WTC11 (cell line): ENCODE data around the gene SLC25A26. TPM values are rescaled to one million over a fixed set of nuclear protein-coding genes. Genes with fewer than 3 reads are reported as not detected.

ENCODE experiments used
- ATAC-seq: fragments of 200-7000 bp; cut with Tn5 transposase; 2 replicates; pipeline ENCODE4 v1.10.0; 2021; ENCODE audit warnings: mild to moderate bottlenecking, moderate library complexity
- CTCF ChIA-PET: fragments of 300-600 bp; sonication (Branson Sonifier 250); formaldehyde crosslinking; loops from one replicate; lab custom pipeline; 2021; ENCODE audit warnings: antibody characterized with exemption; lab: Charles Lee
- POLR2A ChIA-PET: fragments of 350-600 bp; sonication (Branson Sonifier 250); formaldehyde crosslinking; loops from one replicate; lab custom pipeline; 2021; ENCODE audit warnings: antibody characterized with exemption; lab: Charles Lee
- DNase-seq: peaks from one replicate; pipeline ENCODE4 v3.0.0; 2021; ENCODE audit warnings: low spot score
- H3K27ac Mint-ChIP-seq: 2 replicates; pipeline ENCODE4 v1.8.0; 2021; ENCODE audit warnings: mixed read lengths
- H3K27me3 Mint-ChIP-seq: 2 replicates; pipeline ENCODE4 v1.8.0; 2021; ENCODE audit warnings: low read depth, mild to moderate bottlenecking, moderate library complexity, mixed read lengths
- H3K36me3 Mint-ChIP-seq: 2 replicates; pipeline ENCODE4 v1.8.0; 2021; ENCODE audit warnings: mixed read lengths
- H3K4me1 Mint-ChIP-seq: 2 replicates; pipeline ENCODE4 v1.8.0; 2022; ENCODE audit warnings: mixed read lengths
- H3K4me3 Mint-ChIP-seq: 2 replicates; pipeline ENCODE4 v1.8.0; 2021; ENCODE audit warnings: mild to moderate bottlenecking, moderate library complexity, mixed read lengths
- H3K9me3 Mint-ChIP-seq: 2 replicates; pipeline ENCODE4 v1.8.0; 2021; ENCODE audit warnings: mixed read lengths
- ARID4B ChIP-seq: sonication (generic); formaldehyde crosslinking; IDR thresholded peaks from 2 replicates; pipeline ENCODE4 v1.8.0; 2023; ENCODE audit warnings: missing genetic modification reagents, mild to moderate bottlenecking, borderline replicate concordance
- ATF6 ChIP-seq: sonication (generic); formaldehyde crosslinking; IDR thresholded peaks from 2 replicates; pipeline ENCODE4 v1.8.1; 2023; ENCODE audit warnings: mild to moderate bottlenecking, missing genetic modification reagents
- CDX4 ChIP-seq: fragments of 250-450 bp; sonication (Bioruptor Pico); IDR thresholded peaks from 2 replicates; pipeline ENCODE4 v1.9.0; 2021; ENCODE audit warnings: moderate library complexity, mild to moderate bottlenecking, inconsistent platforms, borderline replicate concordance
- E2F1 ChIP-seq: sonication (generic); formaldehyde crosslinking; IDR thresholded peaks from 2 replicates; pipeline ENCODE4 v1.8.0; 2022; ENCODE audit warnings: mild to moderate bottlenecking, missing genetic modification reagents
- ERG ChIP-seq: fragments of 250-450 bp; sonication (Bioruptor Pico); IDR thresholded peaks from 2 replicates; pipeline ENCODE4 v1.8.0; 2021; ENCODE audit warnings: mild to moderate bottlenecking
- FOXK1 ChIP-seq: sonication (generic); formaldehyde crosslinking; IDR thresholded peaks from 2 replicates; pipeline ENCODE4 v1.8.0; 2022; ENCODE audit warnings: mild to moderate bottlenecking, moderate library complexity, missing genetic modification reagents
- JAZF1 ChIP-seq: fragments of 250-450 bp; sonication (Bioruptor Pico); IDR thresholded peaks from 2 replicates; pipeline ENCODE4 v1.9.0; 2021; ENCODE audit warnings: moderate library complexity, mild to moderate bottlenecking, inconsistent platforms
- MLX ChIP-seq: sonication (generic); formaldehyde crosslinking; IDR thresholded peaks from 2 replicates; pipeline ENCODE4 v1.8.1; 2023; ENCODE audit warnings: mild to moderate bottlenecking, missing genetic modification reagents, moderate library complexity
- NFATC4 ChIP-seq: fragments of 250-450 bp; sonication (Bioruptor Pico); IDR thresholded peaks from 2 replicates; pipeline ENCODE4 v1.9.0; 2021; ENCODE audit warnings: mild to moderate bottlenecking
- SMAD4 ChIP-seq: sonication (generic); formaldehyde crosslinking; IDR thresholded peaks from 2 replicates; pipeline ENCODE4 v1.8.0; 2022; ENCODE audit warnings: mild to moderate bottlenecking, missing genetic modification reagents
- SOX15 ChIP-seq: fragments of 250-450 bp; sonication (Bioruptor Pico); IDR thresholded peaks from 2 replicates; pipeline ENCODE4 v1.9.0; 2021; ENCODE audit warnings: mild to moderate bottlenecking
- ZBTB21 ChIP-seq: sonication (generic); formaldehyde crosslinking; IDR thresholded peaks from 2 replicates; pipeline ENCODE4 v1.8.1; 2023; ENCODE audit warnings: mild to moderate bottlenecking, missing genetic modification reagents, borderline replicate concordance
- ZBTB43 ChIP-seq: sonication (generic); formaldehyde crosslinking; IDR thresholded peaks from 2 replicates; pipeline ENCODE4 v1.8.1; 2023; ENCODE audit warnings: mild to moderate bottlenecking, missing genetic modification reagents
- ZNF138 ChIP-seq: sonication (generic); formaldehyde crosslinking; conservative IDR thresholded peaks from 2 replicates; pipeline ENCODE4 v1.8.1; 2022; ENCODE audit warnings: mild to moderate bottlenecking, moderate library complexity, missing genetic modification reagents
- ZNF671 ChIP-seq: fragments of 250-450 bp; sonication (Bioruptor Pico); IDR thresholded peaks from 2 replicates; pipeline ENCODE4 v1.8.0; 2021; ENCODE audit warnings: mild to moderate bottlenecking
- total RNA-seq: library from RNA; stranded (reverse); gene quantifications from 3 replicates; pipeline ENCODE4 v1.2.3, GENCODE V29; 2021

SLC25A26 gene
- total RNA-seq, 1 experiment from 2014 or later = 29.1 TPM

GRCh38 chr3:66381626-66382025, 160.8 kb downstream of the SLC25A26 start (continued):
- TF ChIP-seq E2F1 (CRISPR knock-in tag) = no peak

- DNase-seq (no peak), ATAC-seq (no peak)
- Mint-ChIP-seq H3K27ac (peak overlapping the region; percentile 38; the same call in 1 of the 2 replicates), H3K4me1 (peaks cover 15% of the 10 kb centered on the region), H3K4me3 (no peak overlapping the region), H3K36me3 (peaks cover 98% of the 10 kb centered on the region), H3K27me3 (no peaks in the 10 kb centered on the region)
- CTCF ChIA-PET = interaction anchor here (0.9 kb wide), 1 partner anchor 10 kb away, joined by 3 read pairs; no protein-coding TSS in a partner anchor
- TF ChIP-seq ZNF138 (CRISPR knock-in tag) (no peak), ERG (no peak), SOX15 (CRISPR knock-in tag) (no peak), MLX (CRISPR knock-in tag) (no peak), ATF6 (CRISPR knock-in tag) (no peak), ZBTB21 (no peak), ZBTB43 (CRISPR knock-in tag) (no peak), ZNF671 (CRISPR knock-in tag) (no peak), CDX4 (CRISPR knock-in tag) (no peak), FOXK1 (CRISPR knock-in tag) (no peak), SMAD4 (CRISPR knock-in tag) (no peak), JAZF1 (CRISPR knock-in tag) (no peak), ARID4B (CRISPR knock-in tag) (no peak), NFATC4 (no peak)
- TF ChIP-seq, all 79 proteins: peak for 0
- POLR2A ChIA-PET = no interaction called here
- H3K9me3 Mint-ChIP-seq = no peaks in the 10 kb centered on the region
These were observed 161.3 kb downstream of the SLC25A26 start for GRCh38 chr3:66382142-66382541.
